ENCODE measurements around the gene FEM1A. TPM values are rescaled to one million over a fixed set of nuclear protein-coding genes. Genes with fewer than 3 reads are reported as not detected.
"Not testable (repeated sequence)": the region's sequence is repeated elsewhere in the genome, so short reads cannot be mapped to it uniquely, and the experiment has no call there.

The FEM1A gene
- total RNA-seq, 1 experiment from 2014 or later: 8.8 TPM

GRCh38 chr19:4775627-4776152 is 15.8 kb upstream of the FEM1A start:
- Mint-ChIP-seq H3K4me3 (ENCODE audit: low read depth, unreplicated experiment) (no peak overlapping the region), H3K4me1 (ENCODE audit: low read depth, unreplicated experiment) (peaks cover 8% of the 10 kb centered on the region), H3K9me3 (ENCODE audit: low read depth, unreplicated experiment) (no peaks in the 10 kb centered on the region), H3K27me3 (ENCODE audit: unreplicated experiment) (peaks cover 59% of the 10 kb centered on the region), H3K36me3 (ENCODE audit: insufficient read depth, unreplicated experiment) (peaks cover 3% of the 10 kb centered on the region), H3K27ac (ENCODE audit: unreplicated experiment) (no peak overlapping the region)
- TF ChIP-seq, protein P1, sequence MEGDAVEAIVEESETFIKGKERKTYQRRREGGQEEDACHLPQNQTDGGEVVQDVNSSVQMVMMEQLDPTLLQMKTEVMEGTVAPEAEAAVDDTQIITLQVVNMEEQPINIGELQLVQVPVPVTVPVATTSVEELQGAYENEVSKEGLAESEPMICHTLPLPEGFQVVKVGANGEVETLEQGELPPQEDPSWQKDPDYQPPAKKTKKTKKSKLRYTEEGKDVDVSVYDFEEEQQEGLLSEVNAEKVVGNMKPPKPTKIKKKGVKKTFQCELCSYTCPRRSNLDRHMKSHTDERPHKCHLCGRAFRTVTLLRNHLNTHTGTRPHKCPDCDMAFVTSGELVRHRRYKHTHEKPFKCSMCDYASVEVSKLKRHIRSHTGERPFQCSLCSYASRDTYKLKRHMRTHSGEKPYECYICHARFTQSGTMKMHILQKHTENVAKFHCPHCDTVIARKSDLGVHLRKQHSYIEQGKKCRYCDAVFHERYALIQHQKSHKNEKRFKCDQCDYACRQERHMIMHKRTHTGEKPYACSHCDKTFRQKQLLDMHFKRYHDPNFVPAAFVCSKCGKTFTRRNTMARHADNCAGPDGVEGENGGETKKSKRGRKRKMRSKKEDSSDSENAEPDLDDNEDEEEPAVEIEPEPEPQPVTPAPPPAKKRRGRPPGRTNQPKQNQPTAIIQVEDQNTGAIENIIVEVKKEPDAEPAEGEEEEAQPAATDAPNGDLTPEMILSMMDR (IDR thresholded peaks at IDR 0.05; ENCODE audit: unreplicated experiment): no peak
- intact Hi-C loops (cut with micrococcal nuclease; ENCODE audit: unreplicated experiment): no loop called here
- DNase-seq: no peak
- CTCF ChIA-PET: no interaction called here
- BruUV-seq (replicated peaks): no TSS peak

DNA sequence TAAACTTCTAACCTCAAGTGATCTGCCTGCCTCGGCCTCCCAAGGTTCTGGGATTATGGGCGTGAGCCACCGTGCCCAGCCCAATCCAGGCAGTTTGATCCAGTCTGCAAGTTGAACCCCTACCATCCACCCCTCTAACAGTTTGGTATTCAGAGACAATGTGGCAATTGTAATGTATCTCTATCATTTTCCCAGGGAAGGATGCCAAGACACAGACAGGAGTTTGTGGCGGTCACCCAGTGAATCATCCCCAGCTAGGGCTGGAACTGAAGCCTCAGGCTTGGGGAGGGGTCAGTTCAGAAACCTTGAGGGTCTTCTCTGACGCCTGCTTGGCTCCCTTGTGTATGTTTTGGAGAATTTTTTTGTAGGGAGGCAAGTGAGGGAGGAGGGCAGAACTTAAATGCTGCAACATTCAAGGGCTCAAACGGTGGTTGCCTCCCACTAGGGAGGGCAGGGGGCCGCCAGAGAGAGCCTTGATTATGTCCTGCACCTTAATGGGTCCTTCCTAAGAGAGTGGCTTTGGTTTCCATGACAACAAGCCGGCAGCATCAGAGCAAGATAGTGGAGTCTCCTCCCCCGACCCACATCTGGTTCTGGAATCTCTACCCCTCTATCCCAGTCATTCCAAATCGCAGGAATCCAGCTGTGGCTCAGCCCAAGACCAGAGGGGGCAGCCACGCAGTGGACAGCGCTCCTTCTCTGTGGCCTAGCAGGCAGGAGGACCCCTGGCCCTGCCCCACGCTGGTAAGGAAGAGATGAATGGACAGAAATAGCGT is 14.9 kb upstream of the FEM1A start:
- peaks cover 8% of the 10 kb centered on the region for H3K4me1 Mint-ChIP-seq (ENCODE audit: low read depth, unreplicated experiment)

DNA sequence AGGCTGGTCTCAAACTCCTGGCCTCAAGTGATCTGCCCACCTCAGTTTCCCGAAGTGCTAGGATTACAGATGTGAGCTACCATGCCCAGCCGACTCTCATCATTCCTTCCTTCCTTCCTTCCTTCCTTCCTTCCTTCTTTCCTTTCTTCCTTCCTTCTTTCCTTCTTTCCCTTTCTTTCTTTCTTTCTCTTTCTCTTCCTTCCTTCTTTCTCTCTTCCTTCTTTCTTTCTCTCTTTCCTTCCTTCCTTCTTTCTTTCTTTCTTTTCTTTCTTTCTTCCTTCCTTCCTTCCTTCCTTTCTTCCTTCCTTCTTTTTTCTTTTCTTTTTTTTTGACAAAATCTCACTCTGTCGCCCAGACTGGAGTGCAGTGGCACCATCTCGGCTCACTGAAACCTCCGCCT is 13.4 kb upstream of the FEM1A start:
- peaks cover 55% of the 10 kb centered on the region for H3K27me3 Mint-ChIP-seq (ENCODE audit: unreplicated experiment)
- BruUV-seq (replicated peaks); H3K36me3 Mint-ChIP-seq (ENCODE audit: insufficient read depth, unreplicated experiment); H3K27ac Mint-ChIP-seq (ENCODE audit: unreplicated experiment); H3K4me1 Mint-ChIP-seq (ENCODE audit: low read depth, unreplicated experiment); CTCF ChIA-PET; intact Hi-C loops (cut with micrococcal nuclease; ENCODE audit: unreplicated experiment); DNase-seq; H3K9me3 Mint-ChIP-seq (ENCODE audit: low read depth, unreplicated experiment); H3K4me3 Mint-ChIP-seq (ENCODE audit: low read depth, unreplicated experiment): not testable (repeated sequence)

More for the DNA sequence above, 14.9 kb upstream of the FEM1A start:
- peaks cover 59% of the 10 kb centered on the region for H3K27me3 Mint-ChIP-seq (ENCODE audit: unreplicated experiment)
- H3K27ac Mint-ChIP-seq (ENCODE audit: unreplicated experiment): no peak overlapping the region
- no peak for DNase-seq
- no peaks in the 10 kb centered on the region for H3K9me3 Mint-ChIP-seq (ENCODE audit: low read depth, unreplicated experiment)
- H3K4me3 Mint-ChIP-seq (ENCODE audit: low read depth, unreplicated experiment): no peak overlapping the region
- H3K36me3 Mint-ChIP-seq (ENCODE audit: insufficient read depth, unreplicated experiment): peaks cover 3% of the 10 kb centered on the region
- TF ChIP-seq, protein P1 (IDR thresholded peaks at IDR 0.05; ENCODE audit: unreplicated experiment): no peak
- no TSS peak for BruUV-seq (replicated peaks)
- intact Hi-C loops (cut with micrococcal nuclease; ENCODE audit: unreplicated experiment): no loop called here
- CTCF ChIA-PET: no interaction called here

DNA sequence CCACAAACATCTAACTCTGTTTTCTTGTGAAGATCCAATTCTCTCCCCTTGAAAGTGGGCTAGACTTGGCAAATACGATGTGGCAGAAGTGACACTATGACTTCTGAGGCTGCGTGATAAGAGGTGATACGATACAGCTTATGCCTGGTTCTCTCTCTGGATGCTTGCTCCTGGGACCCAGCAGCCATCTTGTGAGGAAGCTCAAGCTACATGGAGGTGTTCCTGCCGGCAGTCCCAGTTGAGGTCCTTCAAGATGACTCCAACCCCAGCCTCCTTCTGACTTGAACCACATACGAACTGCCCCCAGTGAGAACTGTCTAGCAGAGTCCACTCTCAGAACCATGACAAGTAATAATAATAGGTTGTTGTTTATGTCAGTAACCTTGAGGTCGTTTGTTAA is 10.7 kb upstream of the FEM1A start:
- TF ChIP-seq, protein P1 (IDR thresholded peaks at IDR 0.05; ENCODE audit: unreplicated experiment): no peak
- CTCF ChIA-PET: interaction anchor here (0.7 kb wide), 1 partner anchor 220 kb away, joined by 3 read pairs; no protein-coding TSS in a partner anchor
- intact Hi-C loops (cut with micrococcal nuclease; ENCODE audit: unreplicated experiment): no loop called here

GRCh38 chr19:4781801-4782200 is 9.7 kb upstream of the FEM1A start:
- no peak overlapping the region for H3K4me3 Mint-ChIP-seq (ENCODE audit: low read depth, unreplicated experiment)
- no peak overlapping the region for H3K27ac Mint-ChIP-seq (ENCODE audit: unreplicated experiment)
- CTCF ChIA-PET: interaction anchor here (0.7 kb wide), 1 partner anchor 398 kb away, joined by 4 read pairs; no protein-coding TSS in a partner anchor
- H3K36me3 Mint-ChIP-seq (ENCODE audit: insufficient read depth, unreplicated experiment): no peaks in the 10 kb centered on the region
- H3K27me3 Mint-ChIP-seq (ENCODE audit: unreplicated experiment): peaks cover 44% of the 10 kb centered on the region
- TF ChIP-seq, protein P1 (IDR thresholded peaks at IDR 0.05; ENCODE audit: unreplicated experiment): no peak
- BruUV-seq (replicated peaks): no TSS peak
- H3K9me3 Mint-ChIP-seq (ENCODE audit: low read depth, unreplicated experiment): no peaks in the 10 kb centered on the region
- intact Hi-C loops (cut with micrococcal nuclease; ENCODE audit: unreplicated experiment): no loop called here
- no peaks in the 10 kb centered on the region for H3K4me1 Mint-ChIP-seq (ENCODE audit: low read depth, unreplicated experiment)
- DNase-seq: no peak

More for the DNA sequence above, 10.7 kb upstream of the FEM1A start:
- BruUV-seq (replicated peaks): no TSS peak
- Mint-ChIP-seq H3K9me3 (ENCODE audit: low read depth, unreplicated experiment) (no peaks in the 10 kb centered on the region), H3K4me1 (ENCODE audit: low read depth, unreplicated experiment) (no peaks in the 10 kb centered on the region), H3K4me3 (ENCODE audit: low read depth, unreplicated experiment) (no peak overlapping the region), H3K27ac (ENCODE audit: unreplicated experiment) (no peak overlapping the region), H3K36me3 (ENCODE audit: insufficient read depth, unreplicated experiment) (no peaks in the 10 kb centered on the region), H3K27me3 (ENCODE audit: unreplicated experiment) (peaks cover 47% of the 10 kb centered on the region)
- no peak for DNase-seq

DNA sequence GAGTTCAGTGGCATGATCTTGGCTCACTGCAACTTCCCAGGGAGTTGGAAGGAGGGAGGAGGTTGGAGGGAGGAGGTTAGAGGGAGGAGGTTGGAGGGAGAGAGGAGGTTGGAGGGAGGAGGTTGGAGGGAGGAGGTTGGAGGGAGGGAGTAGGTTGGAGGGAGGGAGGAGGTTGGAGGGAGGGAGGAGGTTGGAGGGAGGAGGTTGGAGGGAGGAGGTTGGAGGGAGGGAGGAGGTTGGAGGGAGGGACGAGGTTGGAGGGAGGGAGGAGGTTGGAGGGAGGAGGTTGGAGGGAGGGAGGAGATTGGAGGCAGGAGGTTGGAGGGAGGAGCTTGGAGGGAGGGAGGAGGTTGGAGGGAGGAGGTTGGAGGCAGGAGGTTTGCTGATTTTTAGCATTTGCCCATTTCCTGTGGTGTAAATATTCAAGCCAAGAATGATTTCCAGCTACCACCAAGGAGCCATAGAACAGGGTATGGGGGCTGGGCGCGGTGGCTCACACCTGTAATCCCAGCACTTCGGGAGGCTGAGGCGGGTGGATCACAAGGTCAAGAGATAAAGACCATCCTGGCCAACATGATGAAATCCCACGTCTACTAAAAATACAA is 5.0 kb upstream of the FEM1A start:
- H3K36me3 Mint-ChIP-seq (ENCODE audit: insufficient read depth, unreplicated experiment); H3K4me3 Mint-ChIP-seq (ENCODE audit: low read depth, unreplicated experiment); H3K9me3 Mint-ChIP-seq (ENCODE audit: low read depth, unreplicated experiment); intact Hi-C loops (cut with micrococcal nuclease; ENCODE audit: unreplicated experiment); H3K4me1 Mint-ChIP-seq (ENCODE audit: low read depth, unreplicated experiment); CTCF ChIA-PET; H3K27ac Mint-ChIP-seq (ENCODE audit: unreplicated experiment); BruUV-seq (replicated peaks); DNase-seq: not testable (repeated sequence)
- peaks cover 26% of the 10 kb centered on the region for H3K27me3 Mint-ChIP-seq (ENCODE audit: unreplicated experiment)
